Measurements from ENCODE around the gene ORAI2.
"Not testable (repeated sequence)": the region's sequence is repeated elsewhere in the genome, so short reads cannot be mapped to it uniquely, and the experiment has no call there.

ORAI2 gene

DNA sequence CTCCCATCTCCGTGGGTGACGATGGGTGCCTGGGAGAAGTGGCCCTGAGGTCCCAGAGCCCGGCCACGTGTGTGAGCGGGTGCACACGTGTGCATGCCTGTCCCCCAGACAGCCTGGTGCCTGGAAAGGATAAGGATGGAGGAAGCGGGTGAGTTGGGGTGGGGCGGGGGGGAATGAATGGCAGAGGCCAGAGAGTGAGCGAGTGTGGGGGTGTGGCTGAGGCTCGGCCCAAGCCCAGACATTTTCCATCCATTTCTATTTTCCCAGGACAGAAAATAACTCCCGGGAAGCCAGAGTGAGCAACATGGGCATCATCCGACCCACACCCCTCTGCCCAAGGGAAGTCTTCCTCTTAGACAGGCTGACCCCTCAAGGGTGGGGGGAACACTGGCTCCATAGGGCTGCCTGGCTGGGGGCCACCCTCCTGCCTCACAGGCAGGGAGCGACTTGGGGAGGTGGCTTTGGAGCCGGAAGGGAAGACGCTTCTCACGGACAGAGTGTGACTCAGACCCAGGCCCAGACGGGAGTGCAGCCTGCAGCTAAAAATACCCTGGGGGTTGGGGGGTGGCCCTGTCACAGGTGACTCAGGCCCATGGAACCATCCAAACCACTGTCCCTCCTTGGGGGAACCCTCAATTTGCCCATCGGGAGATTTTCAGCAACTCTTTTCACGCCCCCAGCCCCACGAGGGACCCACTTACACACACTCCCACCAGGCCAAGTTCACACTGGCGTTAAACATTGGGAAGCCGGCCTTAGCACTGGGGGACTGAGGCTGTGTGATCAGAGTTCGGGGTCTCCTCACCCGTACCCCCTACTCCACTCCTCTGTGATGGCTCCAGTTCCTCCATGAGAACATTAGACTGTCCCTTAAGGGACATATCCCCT lies 72.2 kb downstream of the ORAI2 start:
- not testable (repeated sequence) for DNase-seq
